Progenitor cell of endocrine pancreas (in vitro differentiated cells): ENCODE data around the gene RASEF. TPM values are rescaled to one million over a fixed set of nuclear protein-coding genes. Genes with fewer than 3 reads are reported as not detected.

ENCODE experiments used
- DNase-seq: peaks from one replicate; pipeline ENCODE4 v3.0.0; 2021; ENCODE audit warnings: low spot score; ENCODE audit not compliant: unreplicated experiment
- H3K27ac Mint-ChIP-seq: 2 replicates; pipeline ENCODE4 v1.8.0; 2021; ENCODE audit warnings: mild to moderate bottlenecking, moderate library complexity, mixed read lengths
- H3K27me3 Mint-ChIP-seq: 2 replicates; pipeline ENCODE4 v1.8.0; 2021; ENCODE audit warnings: mixed read lengths
- H3K36me3 Mint-ChIP-seq: 2 replicates; pipeline ENCODE4 v1.8.0; 2022; ENCODE audit warnings: mixed read lengths; ENCODE audit not compliant: insufficient read depth
- H3K4me1 Mint-ChIP-seq: 2 replicates; pipeline ENCODE4 v1.8.0; 2021; ENCODE audit warnings: low read depth, mixed read lengths
- H3K4me3 Mint-ChIP-seq: 2 replicates; pipeline ENCODE4 v1.8.0; 2021; ENCODE audit warnings: low read depth, mild to moderate bottlenecking, moderate library complexity, mixed read lengths
- H3K9me3 Mint-ChIP-seq: 2 replicates; pipeline ENCODE4 v1.8.0; 2021; ENCODE audit warnings: low read depth, mixed read lengths
- total RNA-seq: library from RNA; stranded (reverse); gene quantifications from 2 replicates; pipeline ENCODE4 v1.2.1, GENCODE V29; 2021
- TF ChIP-seq, protein P1 (sequence below): fragments of 200-600 bp; sonication (generic); IDR thresholded peaks from one replicate; pipeline ENCODE4 v1.5.0; 2021; ENCODE audit warnings: antibody characterized with exemption, mild to moderate bottlenecking; ENCODE audit not compliant: unreplicated experiment

Gene RASEF
- total RNA-seq, 1 donor from 2014 or later = 13.1 TPM

GRCh38 chr9:83071626-83072025 is 8.7 kb upstream of the RASEF start:
- H3K4me1 Mint-ChIP-seq = peaks cover 7% of the 10 kb centered on the region
- H3K36me3 Mint-ChIP-seq = peaks cover 17% of the 10 kb centered on the region
- H3K27ac Mint-ChIP-seq = no peak overlapping the region
- TF ChIP-seq, protein P1, sequence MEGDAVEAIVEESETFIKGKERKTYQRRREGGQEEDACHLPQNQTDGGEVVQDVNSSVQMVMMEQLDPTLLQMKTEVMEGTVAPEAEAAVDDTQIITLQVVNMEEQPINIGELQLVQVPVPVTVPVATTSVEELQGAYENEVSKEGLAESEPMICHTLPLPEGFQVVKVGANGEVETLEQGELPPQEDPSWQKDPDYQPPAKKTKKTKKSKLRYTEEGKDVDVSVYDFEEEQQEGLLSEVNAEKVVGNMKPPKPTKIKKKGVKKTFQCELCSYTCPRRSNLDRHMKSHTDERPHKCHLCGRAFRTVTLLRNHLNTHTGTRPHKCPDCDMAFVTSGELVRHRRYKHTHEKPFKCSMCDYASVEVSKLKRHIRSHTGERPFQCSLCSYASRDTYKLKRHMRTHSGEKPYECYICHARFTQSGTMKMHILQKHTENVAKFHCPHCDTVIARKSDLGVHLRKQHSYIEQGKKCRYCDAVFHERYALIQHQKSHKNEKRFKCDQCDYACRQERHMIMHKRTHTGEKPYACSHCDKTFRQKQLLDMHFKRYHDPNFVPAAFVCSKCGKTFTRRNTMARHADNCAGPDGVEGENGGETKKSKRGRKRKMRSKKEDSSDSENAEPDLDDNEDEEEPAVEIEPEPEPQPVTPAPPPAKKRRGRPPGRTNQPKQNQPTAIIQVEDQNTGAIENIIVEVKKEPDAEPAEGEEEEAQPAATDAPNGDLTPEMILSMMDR = no peak
- no peak overlapping the region for H3K4me3 Mint-ChIP-seq
- H3K9me3 Mint-ChIP-seq = peaks cover 4% of the 10 kb centered on the region
- H3K27me3 Mint-ChIP-seq = no peaks in the 10 kb centered on the region
- DNase-seq = no peak

DNA sequence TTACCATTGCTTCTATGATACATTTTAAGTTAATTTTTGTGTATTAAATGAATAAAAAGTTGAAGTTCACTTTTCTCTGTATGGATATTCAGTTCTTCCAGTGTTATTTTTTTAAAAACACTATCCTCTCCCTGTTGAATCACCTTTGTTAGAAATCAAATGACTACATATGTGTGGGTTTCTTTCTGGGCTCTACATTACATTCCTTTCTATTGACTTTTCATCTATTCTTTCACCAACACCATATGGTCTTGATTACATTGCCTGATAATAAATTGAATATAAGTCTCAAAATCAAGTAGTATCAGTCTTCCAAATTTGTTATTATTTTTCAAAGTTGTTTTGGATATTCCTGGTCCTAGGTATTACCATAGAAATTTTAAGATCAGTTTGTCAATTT is 7.3 kb upstream of the RASEF start:
- peaks cover 5% of the 10 kb centered on the region for H3K9me3 Mint-ChIP-seq
- TF ChIP-seq, protein P1 = no peak
- H3K27me3 Mint-ChIP-seq = no peaks in the 10 kb centered on the region
- peaks cover 17% of the 10 kb centered on the region for H3K36me3 Mint-ChIP-seq
- no peak overlapping the region for H3K27ac Mint-ChIP-seq
- DNase-seq = no peak
- H3K4me3 Mint-ChIP-seq = no peak overlapping the region
- H3K4me1 Mint-ChIP-seq = peaks cover 12% of the 10 kb centered on the region

- H3K4me1 Mint-ChIP-seq = peaks cover 12% of the 10 kb centered on the region
- no peaks in the 10 kb centered on the region for H3K27me3 Mint-ChIP-seq
- peaks cover 17% of the 10 kb centered on the region for H3K36me3 Mint-ChIP-seq
- H3K27ac Mint-ChIP-seq = no peak overlapping the region
- peaks cover 8% of the 10 kb centered on the region for H3K9me3 Mint-ChIP-seq
- DNase-seq = no peak
- TF ChIP-seq, protein P1 = no peak
- H3K4me3 Mint-ChIP-seq = no peak overlapping the region
Measured at GRCh38 chr9:83069651-83070050, 6.7 kb upstream of the RASEF start.

DNA sequence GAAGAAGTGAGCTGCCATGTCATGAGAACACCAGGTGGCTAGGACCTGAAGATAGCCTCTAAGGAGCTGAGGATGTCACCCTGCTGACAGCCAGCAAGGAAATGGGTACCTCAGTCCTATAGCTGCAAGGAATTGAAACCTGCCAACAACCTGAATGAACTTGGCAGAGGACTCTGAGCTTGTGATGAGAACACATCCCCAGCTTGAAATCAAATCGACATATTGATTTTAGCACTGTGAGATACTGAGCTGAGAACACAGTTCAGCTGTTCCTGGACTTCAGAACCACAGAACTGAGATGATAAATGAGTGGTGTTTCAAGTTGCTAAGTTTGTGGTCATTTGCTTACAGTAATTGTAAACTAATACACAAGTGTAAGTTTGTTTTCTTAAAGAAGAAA is 5.5 kb upstream of the RASEF start:
- Mint-ChIP-seq H3K36me3 (peaks cover 17% of the 10 kb centered on the region), H3K4me1 (peaks cover 19% of the 10 kb centered on the region), H3K27ac (no peak overlapping the region), H3K9me3 (peaks cover 8% of the 10 kb centered on the region), H3K27me3 (no peaks in the 10 kb centered on the region), H3K4me3 (no peak overlapping the region)
- DNase-seq = no peak
- TF ChIP-seq, protein P1 = no peak

DNA sequence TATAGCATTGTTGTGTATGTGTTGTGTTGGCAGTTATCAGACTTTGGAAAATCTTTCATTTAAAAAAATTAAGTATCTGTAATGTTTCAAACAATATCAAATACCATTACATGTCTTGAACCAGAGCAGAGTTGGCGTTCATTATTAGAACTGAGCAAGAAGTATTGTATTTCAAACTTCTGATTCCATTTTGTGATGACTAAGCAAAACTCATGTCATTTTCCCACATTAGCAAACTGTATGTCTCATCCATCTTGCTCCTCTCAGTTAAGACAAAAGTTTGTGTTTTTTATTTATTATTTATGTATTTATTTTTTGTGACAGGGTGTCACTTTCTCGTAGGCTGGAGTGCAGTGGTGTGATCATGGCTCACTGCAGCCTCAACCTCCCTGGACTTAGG is 4.6 kb upstream of the RASEF start:
- Mint-ChIP-seq H3K27me3 (no peaks in the 10 kb centered on the region), H3K27ac (no peak overlapping the region), H3K36me3 (peaks cover 17% of the 10 kb centered on the region), H3K4me3 (no peak overlapping the region), H3K9me3 (peaks cover 8% of the 10 kb centered on the region), H3K4me1 (peaks cover 20% of the 10 kb centered on the region)
- TF ChIP-seq, protein P1 = no peak
- DNase-seq = no peak
